Renal cortex interstitium (tissue), 11 donors: ENCODE results near the gene SH3GLB1. TPM values are rescaled to one million over a fixed set of nuclear protein-coding genes. Genes with fewer than 3 reads are reported as not detected.

Source experiments
- DNase-seq, 11 donors: peaks; one replicate each; pipeline ENCODE4 v3.0.0-alpha.2; 2013; ENCODE audit warnings: low read depth in 9 of 11, low spot score in 4 of 11; ENCODE audit errors: extremely low read depth in 1 of 11
- polyA plus RNA-seq, 3 donors: library from polyadenylated mRNA; unstranded; fragments of 120-200 nt; gene quantifications; one replicate each; pipeline ENCODE4 v1.2.1, GENCODE V29; 2013; ENCODE audit not compliant: insufficient read length in 3 of 3

The SH3GLB1 gene
- polyA plus RNA-seq, 3 donors, result 71.6 to 87.3 (median 74.6) TPM

- DNase-seq, result no peak
Observed at GRCh38 chr1:86712088-86712860, 7.9 kb downstream of the SH3GLB1 start.

- no peak for DNase-seq
Observed at GRCh38 chr1:86713477-86713876, 9.1 kb downstream of the SH3GLB1 start.

- DNase-seq, result no peak
Observed at GRCh38 chr1:86714159-86714558, 9.8 kb downstream of the SH3GLB1 start.

GRCh38 chr1:86714561-86715244 is 10.3 kb downstream of the SH3GLB1 start:
- DNase-seq, result no peak

GRCh38 chr1:86718786-86719185 is 14.4 kb downstream of the SH3GLB1 start:
- no peak for DNase-seq

GRCh38 chr1:86731416-86731815 is 27.0 kb downstream of the SH3GLB1 start:
- DNase-seq, result no peak

- no peak for DNase-seq
Observed at GRCh38 chr1:86733340-86733739, 29.0 kb downstream of the SH3GLB1 start.

- no peak for DNase-seq
Observed at GRCh38 chr1:86739648-86740509, 35.5 kb downstream of the SH3GLB1 start.

GRCh38 chr1:86741947-86742572 is 37.7 kb downstream of the SH3GLB1 start:
- peak in 1 of 11 donors; percentile 11 for DNase-seq

- no peak for DNase-seq
Observed at GRCh38 chr1:86747304-86747703, 42.9 kb downstream of the SH3GLB1 start.

GRCh38 chr1:86748622-86749373 is 44.4 kb downstream of the SH3GLB1 start:
- no peak for DNase-seq

GRCh38 chr1:86750076-86750475 is 45.7 kb downstream of the SH3GLB1 start:
- DNase-seq, result no peak

GRCh38 chr1:86750530-86750929 is 46.2 kb downstream of the SH3GLB1 start:
- DNase-seq, result no peak

- DNase-seq, result no peak
Observed at GRCh38 chr1:86751923-86752322, 47.5 kb downstream of the SH3GLB1 start.

- DNase-seq, result no peak
Observed at GRCh38 chr1:86753700-86754099, 49.3 kb downstream of the SH3GLB1 start.

GRCh38 chr1:86754265-86754974 is 50.0 kb downstream of the SH3GLB1 start:
- DNase-seq, result no peak

GRCh38 chr1:86756062-86756406 is 51.7 kb downstream of the SH3GLB1 start:
- no peak for DNase-seq
